OCI-LY7 (cell line): Measurements from ENCODE around the gene MAML3. TPM values are rescaled to one million over a fixed set of nuclear protein-coding genes. Genes with fewer than 3 reads are reported as not detected.

Experiments used
- BruUV-seq: library from RNA; stranded (reverse); fragments of 400-500 nt; replicated peaks from 2 replicates; lab custom pipeline; 2021; lab: Mats Ljungman, UMichigan
- CTCF ChIA-PET: fragments of 300-600 bp; sonication (Branson Sonifier 250); formaldehyde crosslinking; loops from one replicate; lab custom pipeline; 2022; ENCODE audit warnings: antibody characterized with exemption; ENCODE audit not compliant: unreplicated experiment; lab: Charles Lee
- POLR2A ChIA-PET: fragments of 300-600 bp; sonication (Branson Sonifier 250); formaldehyde crosslinking; loops from one replicate; lab custom pipeline; 2022; ENCODE audit warnings: antibody characterized with exemption; lab: Charles Lee
- DNase-seq: peaks from one replicate; pipeline ENCODE4 v3.0.0-alpha.2; 2015; ENCODE audit warnings: low spot score
- H2AFZ ChIP-seq: fragments of 200-600 bp; sonication (generic), shearing (Covaris generic); 2 replicates; pipeline ENCODE4 v1.6.1; 2014; ENCODE audit warnings: mild to moderate bottlenecking, antibody characterized with exemption, low read length, moderate library complexity
- H3K27ac ChIP-seq: fragments of 200-600 bp; sonication (generic); 2 replicates; pipeline ENCODE4 v1.5.1; 2014; ENCODE audit warnings: mixed run types, low read depth, mild to moderate bottlenecking, moderate library complexity, low read length, inconsistent platforms; ENCODE audit not compliant: poor library complexity, severe bottlenecking
- H3K36me3 ChIP-seq: fragments of 200-600 bp; sonication (generic); 2 replicates; pipeline ENCODE4 v1.6.1; 2014; ENCODE audit warnings: mild to moderate bottlenecking, antibody characterized with exemption, low read length, moderate library complexity, mixed read lengths; ENCODE audit not compliant: insufficient read depth
- H3K4me1 ChIP-seq: fragments of 200-600 bp; sonication (generic); 2 replicates; pipeline ENCODE4 v1.5.1; 2014; ENCODE audit warnings: mild to moderate bottlenecking, low read length; ENCODE audit not compliant: insufficient read depth, poor library complexity, severe bottlenecking
- H3K4me2 ChIP-seq: fragments of 200-600 bp; sonication (generic); 2 replicates; pipeline ENCODE4 v1.6.1; 2014; ENCODE audit warnings: mild to moderate bottlenecking, low read length
- H3K4me3 ChIP-seq: fragments of 200-600 bp; sonication (generic); 2 replicates; pipeline ENCODE4 v1.5.1; 2014; ENCODE audit warnings: mild to moderate bottlenecking, low read depth, low read length; ENCODE audit not compliant: poor library complexity, severe bottlenecking
- H3K79me2 ChIP-seq: fragments of 200-600 bp; sonication (generic); 2 replicates; pipeline ENCODE4 v1.6.1; 2016; ENCODE audit warnings: low read depth, mild to moderate bottlenecking, low read length, moderate library complexity, mixed read lengths; ENCODE audit not compliant: insufficient read depth
- H3K9me2 ChIP-seq: fragments of 200-600 bp; sonication (generic); 2 replicates; pipeline ENCODE4 v1.6.1; 2016; ENCODE audit warnings: mild to moderate bottlenecking, low read length, mixed read lengths; ENCODE audit not compliant: insufficient read depth
- H3K9me3 ChIP-seq: fragments of 200-600 bp; sonication (generic); 2 replicates; pipeline ENCODE4 v1.6.1; 2014; ENCODE audit warnings: mild to moderate bottlenecking, mixed run types, low read length, mixed read lengths
- H4K20me1 ChIP-seq: fragments of 200-600 bp; sonication (generic); 2 replicates; pipeline ENCODE4 v1.6.1; 2014; ENCODE audit warnings: mild to moderate bottlenecking, antibody characterized with exemption, low read length, moderate library complexity, mixed read lengths; ENCODE audit not compliant: insufficient read depth
- EZH2phosphoT487 ChIP-seq: fragments of 200-600 bp; sonication (generic); IDR thresholded peaks from 2 replicates; pipeline ENCODE4 v1.6.1; 2018; ENCODE audit warnings: low read depth, borderline replicate concordance, mild to moderate bottlenecking, mixed run types, antibody characterized with exemption, low read length, moderate library complexity, mixed read lengths
- intact Hi-C: fragments of 100-400 bp; cut with micrococcal nuclease; formaldehyde crosslinking; loops from one replicate; pipeline ENCODE4 v1.10.0; 2022; ENCODE audit not compliant: unreplicated experiment
- total RNA-seq, 2 experiments: library from RNA; depleted of rRNA in 1 of 2; stranded (reverse); fragments of >200 nt in 1 of 2; shearing (Covaris generic) in 1 of 2; gene quantifications; 2 replicates each; pipeline ENCODE4 v1.2.3, GENCODE V29; 2014 to 2022
- TF ChIP-seq, protein P1 (sequence below): fragments of 200-600 bp; sonication (generic); conservative IDR thresholded peaks from 2 replicates; pipeline ENCODE4 v1.5.1; 2014; ENCODE audit warnings: mild to moderate bottlenecking, antibody characterized with exemption, low read length, moderate library complexity, mixed read lengths

Gene MAML3
- total RNA-seq, 2 experiments from 2014 or later: 0.80 to 1.2 TPM

GRCh38 chr4:140091305-140091704 lies 62.7 kb downstream of the MAML3 start:
- H2AFZ ChIP-seq: no peak overlapping the region
- no peak for TF ChIP-seq EZH2phosphoT487
- TF ChIP-seq, protein P1, sequence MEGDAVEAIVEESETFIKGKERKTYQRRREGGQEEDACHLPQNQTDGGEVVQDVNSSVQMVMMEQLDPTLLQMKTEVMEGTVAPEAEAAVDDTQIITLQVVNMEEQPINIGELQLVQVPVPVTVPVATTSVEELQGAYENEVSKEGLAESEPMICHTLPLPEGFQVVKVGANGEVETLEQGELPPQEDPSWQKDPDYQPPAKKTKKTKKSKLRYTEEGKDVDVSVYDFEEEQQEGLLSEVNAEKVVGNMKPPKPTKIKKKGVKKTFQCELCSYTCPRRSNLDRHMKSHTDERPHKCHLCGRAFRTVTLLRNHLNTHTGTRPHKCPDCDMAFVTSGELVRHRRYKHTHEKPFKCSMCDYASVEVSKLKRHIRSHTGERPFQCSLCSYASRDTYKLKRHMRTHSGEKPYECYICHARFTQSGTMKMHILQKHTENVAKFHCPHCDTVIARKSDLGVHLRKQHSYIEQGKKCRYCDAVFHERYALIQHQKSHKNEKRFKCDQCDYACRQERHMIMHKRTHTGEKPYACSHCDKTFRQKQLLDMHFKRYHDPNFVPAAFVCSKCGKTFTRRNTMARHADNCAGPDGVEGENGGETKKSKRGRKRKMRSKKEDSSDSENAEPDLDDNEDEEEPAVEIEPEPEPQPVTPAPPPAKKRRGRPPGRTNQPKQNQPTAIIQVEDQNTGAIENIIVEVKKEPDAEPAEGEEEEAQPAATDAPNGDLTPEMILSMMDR: no peak
- H3K36me3 ChIP-seq: no peaks in the 10 kb centered on the region
- H3K4me3 ChIP-seq: no peak overlapping the region
- ChIA-PET CTCF (no interaction called here), POLR2A (no interaction called here)
- no peaks in the 10 kb centered on the region for H3K9me3 ChIP-seq
- H3K4me2 ChIP-seq: no peak overlapping the region
- peaks cover 11% of the 10 kb centered on the region for H3K4me1 ChIP-seq
- H3K27ac ChIP-seq: no peak overlapping the region
- no peaks in the 10 kb centered on the region for H4K20me1 ChIP-seq
- intact Hi-C loops: no loop called here
- BruUV-seq: no TSS peak
- no peak for DNase-seq
- H3K9me2 ChIP-seq: no peaks in the 10 kb centered on the region
- H3K79me2 ChIP-seq: no peaks in the 10 kb centered on the region

DNA sequence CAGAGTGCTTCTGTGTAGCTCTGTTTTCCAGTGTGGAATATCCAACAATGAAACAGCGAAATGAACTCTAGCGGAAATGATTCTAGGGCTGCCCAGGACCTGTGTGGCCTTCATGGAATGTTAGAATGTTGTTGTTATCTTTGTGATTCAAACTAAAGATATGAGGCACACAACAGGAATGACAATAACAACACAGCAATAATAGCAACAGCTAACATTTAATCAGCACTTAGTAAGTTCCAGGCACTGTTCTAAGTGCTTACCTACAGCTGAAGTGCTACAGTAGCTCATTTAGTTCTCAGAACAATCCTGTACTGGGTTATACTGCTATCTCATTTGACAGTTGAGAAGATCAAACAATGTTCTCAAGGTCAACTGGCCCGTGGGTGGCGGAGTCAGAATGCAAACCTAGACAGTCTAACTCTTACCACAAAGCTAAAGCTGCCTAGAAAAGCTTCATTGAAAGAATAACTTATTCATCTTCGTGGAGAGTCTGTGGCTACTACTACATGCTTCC lies 63.7 kb downstream of the MAML3 start:
- Histone ChIP-seq H4K20me1 (no peaks in the 10 kb centered on the region), H3K4me2 (no peak overlapping the region), H3K9me3 (no peaks in the 10 kb centered on the region), H2AFZ (no peak overlapping the region), H3K9me2 (no peaks in the 10 kb centered on the region), H3K4me3 (no peak overlapping the region), H3K36me3 (no peaks in the 10 kb centered on the region), H3K4me1 (peaks cover 1% of the 10 kb centered on the region), H3K79me2 (no peaks in the 10 kb centered on the region), H3K27ac (no peak overlapping the region)
- no TSS peak for BruUV-seq
- intact Hi-C loops: no loop called here
- TF ChIP-seq, protein P1: no peak
- TF ChIP-seq EZH2phosphoT487: no peak
- CTCF ChIA-PET: no interaction called here
- DNase-seq: no peak
- POLR2A ChIA-PET: interaction anchor here (0.6 to 0.8 kb wide), 2 partner anchors 11 to 39 kb away, joined by 3 to 4 read pairs; no protein-coding TSS in a partner anchor

DNA sequence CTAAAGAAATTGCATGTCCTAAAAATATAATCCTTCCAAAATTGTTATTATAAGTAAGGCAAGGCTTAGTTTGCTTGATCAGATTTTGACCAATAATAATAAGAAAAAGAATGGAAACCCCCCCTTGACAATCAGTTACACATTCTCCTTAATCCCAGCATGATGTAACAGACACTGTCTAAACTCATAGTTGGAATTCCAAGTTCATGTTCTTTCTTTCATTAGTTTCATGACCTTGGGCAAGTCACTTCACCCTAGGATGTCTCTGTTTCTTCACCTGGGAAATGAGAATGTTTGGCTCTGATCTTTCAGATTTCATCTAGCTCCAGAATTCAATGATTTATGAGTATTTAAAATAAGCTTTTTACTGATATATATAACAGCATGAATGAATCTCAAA lies 64.8 kb downstream of the MAML3 start:
- DNase-seq: no peak
- Histone ChIP-seq H3K79me2 (no peaks in the 10 kb centered on the region), H3K27ac (no peak overlapping the region), H3K9me2 (no peaks in the 10 kb centered on the region), H3K9me3 (no peaks in the 10 kb centered on the region), H3K4me2 (no peak overlapping the region), H3K4me1 (no peaks in the 10 kb centered on the region), H4K20me1 (no peaks in the 10 kb centered on the region), H3K4me3 (no peak overlapping the region), H2AFZ (no peak overlapping the region), H3K36me3 (no peaks in the 10 kb centered on the region)
- CTCF ChIA-PET: no interaction called here
- intact Hi-C loops: no loop called here
- no TSS peak for BruUV-seq
- POLR2A ChIA-PET: no interaction called here
- TF ChIP-seq EZH2phosphoT487: no peak
- TF ChIP-seq, protein P1: no peak
